NB4 (cell line): Measurements from ENCODE around the gene TNFRSF8.

Source experiments
- POLR2A ChIP-seq: IDR thresholded peaks from 2 replicates; pipeline ENCODE4 v1.6.1; 2011; ENCODE audit warnings: mild to moderate bottlenecking; ENCODE audit not compliant: insufficient read length; ENCODE audit errors: extremely low read depth
- TF ChIP-seq, protein P1 (sequence below): IDR thresholded peaks from one replicate; pipeline ENCODE4 v1.5.1; 2012; ENCODE audit warnings: low read depth, low read length
- TF ChIP-seq, protein P2 (sequence below): IDR thresholded peaks from 2 replicates; pipeline ENCODE4 v1.6.1; 2011; ENCODE audit warnings: low read depth, low read length

DNA sequence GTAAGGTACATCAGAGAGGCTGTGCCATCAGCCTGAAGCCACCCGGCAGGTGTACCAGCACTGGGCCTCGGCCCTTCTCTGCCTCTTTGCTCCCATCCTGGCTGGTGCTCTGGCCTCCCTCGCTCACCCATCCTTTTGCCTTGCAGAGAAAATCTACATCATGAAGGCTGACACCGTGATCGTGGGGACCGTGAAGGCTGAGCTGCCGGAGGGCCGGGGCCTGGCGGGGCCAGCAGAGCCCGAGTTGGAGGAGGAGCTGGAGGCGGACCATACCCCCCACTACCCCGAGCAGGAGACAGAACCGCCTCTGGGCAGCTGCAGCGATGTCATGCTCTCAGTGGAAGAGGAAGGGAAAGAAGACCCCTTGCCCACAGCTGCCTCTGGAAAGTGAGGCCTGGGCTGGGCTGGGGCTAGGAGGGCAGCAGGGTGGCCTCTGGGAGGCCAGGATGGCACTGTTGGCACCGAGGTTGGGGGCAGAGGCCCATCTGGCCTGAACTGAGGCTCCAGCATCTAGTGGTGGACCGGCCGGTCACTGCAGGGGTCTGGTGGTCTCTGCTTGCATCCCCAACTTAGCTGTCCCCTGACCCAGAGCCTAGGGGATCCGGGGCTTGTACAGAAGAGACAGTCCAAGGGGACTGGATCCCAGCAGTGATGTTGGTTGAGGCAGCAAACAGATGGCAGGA, 79.2 kb downstream of the TNFRSF8 start:
- TF ChIP-seq, protein P1, sequence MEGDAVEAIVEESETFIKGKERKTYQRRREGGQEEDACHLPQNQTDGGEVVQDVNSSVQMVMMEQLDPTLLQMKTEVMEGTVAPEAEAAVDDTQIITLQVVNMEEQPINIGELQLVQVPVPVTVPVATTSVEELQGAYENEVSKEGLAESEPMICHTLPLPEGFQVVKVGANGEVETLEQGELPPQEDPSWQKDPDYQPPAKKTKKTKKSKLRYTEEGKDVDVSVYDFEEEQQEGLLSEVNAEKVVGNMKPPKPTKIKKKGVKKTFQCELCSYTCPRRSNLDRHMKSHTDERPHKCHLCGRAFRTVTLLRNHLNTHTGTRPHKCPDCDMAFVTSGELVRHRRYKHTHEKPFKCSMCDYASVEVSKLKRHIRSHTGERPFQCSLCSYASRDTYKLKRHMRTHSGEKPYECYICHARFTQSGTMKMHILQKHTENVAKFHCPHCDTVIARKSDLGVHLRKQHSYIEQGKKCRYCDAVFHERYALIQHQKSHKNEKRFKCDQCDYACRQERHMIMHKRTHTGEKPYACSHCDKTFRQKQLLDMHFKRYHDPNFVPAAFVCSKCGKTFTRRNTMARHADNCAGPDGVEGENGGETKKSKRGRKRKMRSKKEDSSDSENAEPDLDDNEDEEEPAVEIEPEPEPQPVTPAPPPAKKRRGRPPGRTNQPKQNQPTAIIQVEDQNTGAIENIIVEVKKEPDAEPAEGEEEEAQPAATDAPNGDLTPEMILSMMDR: no peak
- TF ChIP-seq POLR2A: no peak
- TF ChIP-seq, protein P2, sequence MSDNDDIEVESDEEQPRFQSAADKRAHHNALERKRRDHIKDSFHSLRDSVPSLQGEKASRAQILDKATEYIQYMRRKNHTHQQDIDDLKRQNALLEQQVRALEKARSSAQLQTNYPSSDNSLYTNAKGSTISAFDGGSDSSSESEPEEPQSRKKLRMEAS: no peak
